ENCODE data around the gene MED12L. TPM values are rescaled to one million over a fixed set of nuclear protein-coding genes. Genes with fewer than 3 reads are reported as not detected.

The MED12L gene
- total and polyA plus RNA-seq, 2 donors from 2014 or later: 0.13 to 0.82 TPM

GRCh38 chr3:151462991-151463390, 377.5 kb downstream of the MED12L start:
- no peak overlapping the region for H3K27ac ChIP-seq (ENCODE audit: low read depth in 2 of 2, low read length in 2 of 2)
- H3K36me3 ChIP-seq (ENCODE audit: control insufficient read depth in 2 of 3, insufficient read depth in 3 of 3, low read length in 3 of 3): no peaks in the 10 kb centered on the region
- DNase-seq (no peak), FAIRE-seq (no peak)
- TF ChIP-seq CTCF (IDR thresholded peaks at IDR 0.05; ENCODE audit: borderline replicate concordance, extremely low read depth, insufficient read depth): no peak
- H3K4me1 ChIP-seq (ENCODE audit: control insufficient read depth in 2 of 3, insufficient read depth in 2 of 3, low read depth in 1 of 3, low read length in 3 of 3): no peaks in the 10 kb centered on the region
- no peak overlapping the region for H3K4me3 ChIP-seq (ENCODE audit: low read length in 3 of 3)
- intact Hi-C loops (cut with DNase I): no loop called here
- H3K9me3 ChIP-seq (ENCODE audit: control insufficient read depth in 2 of 3, insufficient read depth in 1 of 3, low read length in 3 of 3): no peaks in the 10 kb centered on the region
- H3K27me3 ChIP-seq (ENCODE audit: control insufficient read depth, insufficient read depth, low read length): no peaks in the 10 kb centered on the region
- no peak overlapping the region for H3K9ac ChIP-seq (ENCODE audit: low read length in 3 of 3)

- FAIRE-seq (no peak), DNase-seq (no peak)
- H3K9ac ChIP-seq (ENCODE audit: low read length in 3 of 3): no peak overlapping the region
- H3K9me3 ChIP-seq (ENCODE audit: control insufficient read depth in 2 of 3, insufficient read depth in 1 of 3, low read length in 3 of 3): no peaks in the 10 kb centered on the region
- H3K4me1 ChIP-seq (ENCODE audit: control insufficient read depth in 2 of 3, insufficient read depth in 2 of 3, low read depth in 1 of 3, low read length in 3 of 3): no peaks in the 10 kb centered on the region
- H3K4me3 ChIP-seq (ENCODE audit: low read length in 3 of 3): no peak overlapping the region
- no peak for TF ChIP-seq CTCF (IDR thresholded peaks at IDR 0.05; ENCODE audit: borderline replicate concordance, extremely low read depth, insufficient read depth)
- no peaks in the 10 kb centered on the region for H3K27me3 ChIP-seq (ENCODE audit: control insufficient read depth, insufficient read depth, low read length)
- intact Hi-C loops (cut with DNase I): no loop called here
- no peaks in the 10 kb centered on the region for H3K36me3 ChIP-seq (ENCODE audit: control insufficient read depth in 2 of 3, insufficient read depth in 3 of 3, low read length in 3 of 3)
- no peak overlapping the region for H3K27ac ChIP-seq (ENCODE audit: low read depth in 2 of 2, low read length in 2 of 2)
Measured at GRCh38 chr3:151467069-151467468, 381.6 kb downstream of the MED12L start.

- Histone ChIP-seq H3K9ac (ENCODE audit: low read length in 3 of 3) (no peak overlapping the region), H3K4me3 (ENCODE audit: low read length in 3 of 3) (no peak overlapping the region), H3K4me1 (ENCODE audit: control insufficient read depth in 2 of 3, insufficient read depth in 2 of 3, low read depth in 1 of 3, low read length in 3 of 3) (no peaks in the 10 kb centered on the region), H3K27ac (ENCODE audit: low read depth in 2 of 2, low read length in 2 of 2) (no peak overlapping the region), H3K36me3 (ENCODE audit: control insufficient read depth in 2 of 3, insufficient read depth in 3 of 3, low read length in 3 of 3) (no peaks in the 10 kb centered on the region), H3K27me3 (ENCODE audit: control insufficient read depth, insufficient read depth, low read length) (no peaks in the 10 kb centered on the region), H3K9me3 (ENCODE audit: control insufficient read depth in 2 of 3, insufficient read depth in 1 of 3, low read length in 3 of 3) (no peaks in the 10 kb centered on the region)
- DNase-seq (peak in 2 of 5 donors; percentile 42 to 53), FAIRE-seq (no peak)
- intact Hi-C loops (cut with DNase I): no loop called here
- TF ChIP-seq CTCF (IDR thresholded peaks at IDR 0.05; ENCODE audit: borderline replicate concordance, extremely low read depth, insufficient read depth): peak; percentile 59
Measured at GRCh38 chr3:151468284-151468917, 382.9 kb downstream of the MED12L start.

All from kidney (tissue), 14 donors.